Adrenal gland (tissue), 12 donors: ENCODE results near the gene FMN2. TPM values are rescaled to one million over a fixed set of nuclear protein-coding genes. Genes with fewer than 3 reads are reported as not detected.

Experiments used
- DNase-seq, 7 donors: peaks; one replicate each; pipeline ENCODE4 v3.0.0-alpha.2; 2019 to 2020
- H3K27ac ChIP-seq, 5 donors: fragments of 200-600 bp; sonication (generic) in 4 of 5; 1 replicate in 3 of 5; 2 replicates in 2 of 5; pipeline versions ENCODE4 v1.5.1 to v1.8.0; 2016 to 2020; ENCODE audit warnings: mild to moderate bottlenecking in 1 of 5
- H3K27me3 ChIP-seq: fragments of 200-600 bp; 2 replicates; pipeline ENCODE4 v1.8.0; 2021
- H3K36me3 ChIP-seq, 2 donors: fragments of 200-600 bp; replicated peaks in 1 of 2; 1 replicate in 1 of 2; 2 replicates in 1 of 2; pipeline versions ENCODE4 v1.5.1 to v1.8.0; 2018 to 2022
- H3K4me1 ChIP-seq, 2 donors: fragments of 200-600 bp; replicated peaks in 1 of 2; 1 replicate in 1 of 2; 2 replicates in 1 of 2; pipeline versions ENCODE4 v1.5.1 to v1.8.0; 2018 to 2021
- H3K4me3 ChIP-seq, 4 donors: fragments of 200-600 bp; sonication (generic) in 3 of 4; one replicate each; pipeline ENCODE4 v1.5.1; 2016 to 2018
- H3K9me3 ChIP-seq, 3 donors: fragments of 200-600 bp; sonication (generic) in 1 of 3; replicated peaks in 1 of 3; 1 replicate in 2 of 3; 2 replicates in 1 of 3; pipeline versions ENCODE4 v1.5.1 to v1.8.0; 2016 to 2021
- CTCF ChIP-seq, 6 experiments: fragments of 450-650 bp in 4 of 6; fragments of 200-600 bp in 2 of 6; sonication (generic) in 1 of 6; IDR thresholded peaks; 1 replicate in 5 of 6; 2 replicates in 1 of 6; pipeline versions ENCODE4 v1.5.1 to v1.8.0; 2016 to 2021; ENCODE audit warnings: antibody characterized with exemption in 6 of 6, mild to moderate bottlenecking in 2 of 6, moderate library complexity in 1 of 6
- POLR2A ChIP-seq, 2 donors: fragments of 450-650 bp; IDR thresholded peaks; one replicate each; pipeline ENCODE4 v1.6.1; 2017; ENCODE audit warnings: antibody characterized with exemption in 2 of 2, mild to moderate bottlenecking in 2 of 2, moderate library complexity in 1 of 2
- WGBS, 4 donors: extraction: QIAGEN DNeasy Blood & Tissue Kit in 2 of 4; methylation state at CpG; one replicate each; pipeline versions ENCODE4 v1.1.5 to v1.1.7; 2013 to 2017; 5-methylcytosine and 5-hydroxymethylcytosine counted together
- intact Hi-C, 2 donors: fragments of 100-400 bp; cut with DNase I; formaldehyde crosslinking; loops; one replicate each; pipeline versions ENCODE4 v1.14.1 to v1.15.0; 2022 to 2023
- polyA plus RNA-seq, 3 donors: library from polyadenylated mRNA; stranded (reverse); fragments of 200-250 nt in 2 of 3; fragments of 350-450 nt in 1 of 3; fragmentation: Illumina TruSeq in 1 of 3; extraction: RNeasy Lipid Tissue Mini Kit (QIAGEN cat#74804) in 1 of 3; gene quantifications; one replicate each; pipeline ENCODE4 v1.2.3, GENCODE V29; 2013 to 2014
- total RNA-seq, 9 donors: library from RNA; depleted of rRNA in 4 of 9; stranded (reverse); fragments of >200 nt in 4 of 9; fragments of 120-200 nt in 1 of 9; fragmentation: NEBNext Ultra II Directional in 1 of 9; extraction: Animal tissue kit (Norgen Biotek cat#: 25700) in 1 of 9; gene quantifications; one replicate each; pipeline versions ENCODE4 v1.1.0 to v1.2.4, GENCODE V29; 2013 to 2023
- donor health status: healthy with polysubstance abuse.
- donor health status: Bipolar disorder and iron deficiency.
- donor health status: DM: yes; HTN: yes; CAD: no.
- donor health status: DM: no; HTN: no; CAD: no.
- donor health status: DM: no; HTN: no; CAD: no.
- donor health status: DM: yes; HTN: yes; CAD: no.

FMN2 gene
- total and polyA plus RNA-seq, 12 donors, result 0.69 to 9.8 (median 3.1) TPM

DNA sequence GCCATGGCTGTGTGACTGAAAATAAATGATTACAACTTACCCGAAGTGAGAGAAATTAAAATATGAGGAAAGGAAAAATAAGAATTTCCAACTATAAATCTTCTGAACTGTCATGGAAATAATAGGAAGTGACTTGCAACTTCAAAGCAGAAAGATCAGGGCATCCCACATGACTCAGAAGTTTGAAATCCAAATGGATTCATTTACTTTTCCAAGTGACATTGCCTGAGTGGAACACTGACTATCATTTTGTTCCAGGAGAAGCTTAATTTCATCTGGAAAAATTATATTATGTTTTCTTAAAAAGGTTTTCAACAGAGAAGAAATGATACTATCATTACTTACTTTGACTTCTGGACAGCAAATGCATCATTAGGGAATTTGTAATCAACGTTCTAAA is 409.4 kb downstream of the FMN2 start:
- intact Hi-C loops, result no loop called here
- no peaks in the 10 kb centered on the region for H3K36me3 ChIP-seq
- no peak overlapping the region for H3K27ac ChIP-seq
- no peaks in the 10 kb centered on the region for H3K27me3 ChIP-seq
- no peak for DNase-seq
- 43 to 60% (median 46%) methylated on average over 2 of the region's 2 CpGs for WGBS, 4 donors
- H3K9me3 ChIP-seq, result no peaks in the 10 kb centered on the region
- TF ChIP-seq POLR2A (IDR thresholded peaks at IDR 0.05), result no peak
- TF ChIP-seq CTCF (IDR thresholded peaks at IDR 0.05), result no peak
- H3K4me3 ChIP-seq, result no peak overlapping the region
- no peaks in the 10 kb centered on the region for H3K4me1 ChIP-seq

DNA sequence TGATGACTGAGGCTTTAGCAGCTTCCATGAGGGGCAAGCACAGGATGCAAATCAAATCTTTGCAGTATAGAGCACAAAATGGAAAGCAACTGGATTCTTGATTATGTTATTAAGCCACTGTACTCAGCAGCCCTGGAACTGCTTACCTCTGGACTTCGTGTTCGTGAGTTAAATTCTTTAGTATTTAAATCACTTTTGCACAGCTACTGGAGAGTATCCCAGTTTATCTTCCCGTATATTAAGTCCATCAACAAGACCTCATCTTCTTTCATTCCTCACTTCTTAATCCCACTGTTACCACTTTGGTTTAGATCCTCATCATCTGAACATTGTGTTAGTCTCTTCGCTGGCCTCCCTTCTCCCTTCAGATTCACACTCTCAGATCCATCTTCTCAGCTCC is 411.4 kb downstream of the FMN2 start:
- no peak overlapping the region for H3K27ac ChIP-seq
- H3K4me1 ChIP-seq, result no peaks in the 10 kb centered on the region
- DNase-seq, result no peak
- no peak for TF ChIP-seq POLR2A (IDR thresholded peaks at IDR 0.05)
- TF ChIP-seq CTCF (IDR thresholded peaks at IDR 0.05), result no peak
- WGBS, 4 donors, result 66 to 83% (median 74%) methylated on average over 4 of the region's 4 CpGs
- H3K27me3 ChIP-seq, result no peaks in the 10 kb centered on the region
- H3K4me3 ChIP-seq, result no peak overlapping the region
- H3K9me3 ChIP-seq, result no peaks in the 10 kb centered on the region
- no peaks in the 10 kb centered on the region for H3K36me3 ChIP-seq
- intact Hi-C loops, result no loop called here

GRCh38 chr1:240503558-240503957 is 411.9 kb downstream of the FMN2 start:
- no peak overlapping the region for H3K4me3 ChIP-seq
- WGBS, 4 donors, result 27 to 38% (median 30%) methylated on average over 1 of the region's 1 CpG

GRCh38 chr1:240506176-240506575 is 414.5 kb downstream of the FMN2 start:
- no peak overlapping the region for H3K27ac ChIP-seq
- H3K4me3 ChIP-seq, result no peak overlapping the region
- intact Hi-C loops, result no loop called here
- no peaks in the 10 kb centered on the region for H3K9me3 ChIP-seq
- no peaks in the 10 kb centered on the region for H3K36me3 ChIP-seq
- TF ChIP-seq CTCF (IDR thresholded peaks at IDR 0.05) (no peak), POLR2A (IDR thresholded peaks at IDR 0.05) (no peak)
- no peaks in the 10 kb centered on the region for H3K27me3 ChIP-seq
- no peak for DNase-seq
- 69 to 80% (median 77%) methylated on average over 4 of the region's 4 CpGs for WGBS, 4 donors
- H3K4me1 ChIP-seq, result no peaks in the 10 kb centered on the region

More at GRCh38 chr1:240503558-240503957, 411.9 kb downstream of the FMN2 start:
- intact Hi-C loops, result no loop called here
- no peak for TF ChIP-seq POLR2A (IDR thresholded peaks at IDR 0.05)
- no peak for TF ChIP-seq CTCF (IDR thresholded peaks at IDR 0.05)
- Histone ChIP-seq H3K36me3 (no peaks in the 10 kb centered on the region), H3K27ac (no peak overlapping the region), H3K9me3 (no peaks in the 10 kb centered on the region), H3K27me3 (no peaks in the 10 kb centered on the region), H3K4me1 (no peaks in the 10 kb centered on the region)
- DNase-seq, result no peak
